HG03469 (cell line): Measurements from ENCODE around the gene ISOC1.

ENCODE experiments used
- ATAC-seq: cut with Tn5 transposase; IDR thresholded peaks from one replicate; pipeline ENCODE4 v1.9.1; 2021; ENCODE audit warnings: mild to moderate bottlenecking, moderate library complexity, moderate number of reproducible peaks; ENCODE audit not compliant: unreplicated experiment

Gene ISOC1

GRCh38 chr5:129124608-129125007 is 30.1 kb downstream of the ISOC1 start:
- no peak for ATAC-seq

GRCh38 chr5:129125819-129126218 is 31.3 kb downstream of the ISOC1 start:
- peak; percentile 61 for ATAC-seq

- ATAC-seq: no peak
These were observed 39.0 kb downstream of the ISOC1 start for GRCh38 chr5:129133553-129133952.

GRCh38 chr5:129135633-129136032 is 41.1 kb downstream of the ISOC1 start:
- no peak for ATAC-seq

GRCh38 chr5:129137637-129138036 is 43.1 kb downstream of the ISOC1 start:
- ATAC-seq: no peak

GRCh38 chr5:129141078-129141477 is 46.5 kb downstream of the ISOC1 start:
- ATAC-seq: no peak

- no peak for ATAC-seq
These were observed 47.1 kb downstream of the ISOC1 start for GRCh38 chr5:129141696-129142095.

GRCh38 chr5:129155876-129156275 is 61.3 kb downstream of the ISOC1 start:
- ATAC-seq: no peak

GRCh38 chr5:129161830-129162229 is 67.3 kb downstream of the ISOC1 start:
- ATAC-seq: no peak
